Memory B cell (primary cell): Measurements from ENCODE around the gene POLR2J2.
"Not testable (repeated sequence)": the region's sequence is repeated elsewhere in the genome, so short reads cannot be mapped to it uniquely, and the experiment has no call there.

Source experiments
- ATAC-seq: fragments of 150-1000 bp; cut with Tn5 transposase; 2 replicates; pipeline ENCODE4 v1.10.0; 2021; ENCODE audit warnings: low read depth, mild to moderate bottlenecking, moderate library complexity
- DNase-seq, 2 donors: peaks; one replicate each; pipeline ENCODE4 v3.0.0; 2022; ENCODE audit warnings: low spot score in 2 of 2
- H3K27ac Mint-ChIP-seq: one replicate; pipeline ENCODE4 v1.8.0; 2022; ENCODE audit warnings: mild to moderate bottlenecking, moderate library complexity, mixed read lengths
- H3K27me3 Mint-ChIP-seq: one replicate; pipeline ENCODE4 v1.8.0; 2022; ENCODE audit warnings: mixed read lengths
- H3K36me3 Mint-ChIP-seq: one replicate; pipeline ENCODE4 v1.8.0; 2022; ENCODE audit warnings: mild to moderate bottlenecking, mixed read lengths
- H3K4me1 Mint-ChIP-seq: one replicate; pipeline ENCODE4 v1.8.0; 2022; ENCODE audit warnings: mixed read lengths
- H3K4me3 Mint-ChIP-seq: one replicate; pipeline ENCODE4 v1.8.0; 2022; ENCODE audit warnings: mild to moderate bottlenecking, moderate library complexity, mixed read lengths
- H3K9me3 Mint-ChIP-seq: one replicate; pipeline ENCODE4 v1.8.0; 2022; ENCODE audit warnings: mixed read lengths

POLR2J2 gene

DNA sequence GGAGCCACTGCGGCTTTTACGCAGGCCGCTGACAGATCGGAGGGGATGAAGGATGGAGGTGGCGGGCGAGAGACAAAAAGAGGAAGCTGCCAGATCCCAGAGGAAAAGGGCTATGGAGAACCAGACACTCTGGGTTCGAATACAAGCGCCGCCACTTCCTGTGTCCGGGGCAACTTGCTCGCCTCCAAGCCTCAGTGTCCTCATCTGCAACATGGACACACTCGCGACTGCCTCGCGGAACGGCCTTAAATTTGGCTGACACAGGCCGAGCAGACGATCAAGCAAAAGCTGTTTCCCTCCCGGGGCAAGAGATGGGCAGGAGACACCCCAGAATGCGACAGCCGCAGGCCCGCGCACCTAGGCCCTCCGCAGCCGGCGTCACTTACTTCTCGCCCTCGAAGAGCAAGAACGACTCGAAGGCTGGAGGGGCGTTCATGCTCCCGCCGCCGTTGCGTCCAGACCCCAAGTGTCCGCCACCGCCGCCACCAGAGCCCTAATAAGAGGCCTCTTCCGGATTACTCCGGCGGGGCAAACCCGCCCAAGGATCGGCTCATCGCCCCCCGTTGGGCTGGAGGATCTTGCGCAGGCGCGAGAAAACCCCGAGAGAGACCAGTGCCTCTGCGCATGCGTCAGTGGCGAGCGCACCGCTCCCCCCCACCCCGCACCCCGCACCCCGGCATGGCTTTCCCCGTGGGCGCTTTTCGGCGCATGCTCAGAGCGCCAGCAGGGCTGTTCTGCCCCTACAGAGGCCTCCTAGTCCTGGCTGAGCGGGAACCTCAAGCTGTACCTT is at the start of gene POLR2J2:
POLR2J2 (minus strand) TSS at position 498 of the 790 bp plus-strand sequence; CDS start at position 436, 62 bp downstream.
- H3K27me3 Mint-ChIP-seq, result not testable (repeated sequence)
- Mint-ChIP-seq H3K4me3 (peak within 1 kb of the TSS; percentile 83), H3K27ac (peak within 1 kb of the TSS; percentile 84)

DNA sequence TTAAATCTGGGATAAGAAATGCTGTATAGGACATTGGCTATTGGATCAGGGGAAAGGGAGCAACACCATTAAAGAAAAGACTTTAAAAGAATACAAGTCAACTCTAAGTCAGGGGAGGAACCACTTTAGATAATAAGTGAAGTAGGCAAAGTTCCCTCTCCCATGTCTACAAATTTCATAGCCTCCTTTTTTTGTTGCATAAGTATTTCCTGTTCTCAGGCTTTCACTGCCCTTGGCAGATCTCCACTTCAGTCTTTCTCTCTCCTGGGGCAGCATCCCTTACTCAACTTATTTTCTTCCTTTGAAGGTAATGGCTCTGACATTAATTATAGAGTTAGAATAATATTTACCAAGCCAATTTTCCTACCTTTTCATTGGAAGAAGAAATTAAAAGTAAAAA is 47.0 kb upstream of the POLR2J2 start:
- not testable (repeated sequence) for H3K9me3 Mint-ChIP-seq, H3K4me1 Mint-ChIP-seq, H3K4me3 Mint-ChIP-seq, H3K27ac Mint-ChIP-seq, H3K36me3 Mint-ChIP-seq, DNase-seq, ATAC-seq, H3K27me3 Mint-ChIP-seq

More for the DNA sequence above, at the start of gene POLR2J2:
- not testable (repeated sequence) for H3K4me1 Mint-ChIP-seq, H3K9me3 Mint-ChIP-seq, H3K36me3 Mint-ChIP-seq
- DNase-seq (peak; percentile 60 to 85), ATAC-seq (peak; percentile 87)

DNA sequence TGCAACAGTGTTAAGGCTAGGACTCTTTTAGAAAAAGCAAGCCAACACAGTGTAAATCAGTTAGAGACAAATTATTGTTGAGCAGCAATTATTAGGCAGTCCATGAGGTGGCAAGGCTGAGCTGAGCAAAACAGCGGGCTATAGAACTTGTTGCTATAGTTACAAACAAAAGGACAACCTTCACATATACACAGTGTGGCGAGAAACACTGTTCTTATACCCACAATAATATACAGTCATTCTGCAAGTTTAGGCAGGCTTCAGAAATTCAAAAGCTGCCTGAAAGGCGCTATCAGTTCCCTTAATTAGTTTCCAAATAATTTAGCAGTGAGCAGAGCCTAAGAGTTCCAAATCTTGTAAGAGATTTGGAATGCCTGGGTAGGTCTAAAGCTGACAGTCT is 44.3 kb upstream of the POLR2J2 start:
- not testable (repeated sequence) for H3K4me1 Mint-ChIP-seq, H3K36me3 Mint-ChIP-seq, H3K4me3 Mint-ChIP-seq, H3K9me3 Mint-ChIP-seq, DNase-seq, H3K27me3 Mint-ChIP-seq, H3K27ac Mint-ChIP-seq
- peak; percentile 84 for ATAC-seq

DNA sequence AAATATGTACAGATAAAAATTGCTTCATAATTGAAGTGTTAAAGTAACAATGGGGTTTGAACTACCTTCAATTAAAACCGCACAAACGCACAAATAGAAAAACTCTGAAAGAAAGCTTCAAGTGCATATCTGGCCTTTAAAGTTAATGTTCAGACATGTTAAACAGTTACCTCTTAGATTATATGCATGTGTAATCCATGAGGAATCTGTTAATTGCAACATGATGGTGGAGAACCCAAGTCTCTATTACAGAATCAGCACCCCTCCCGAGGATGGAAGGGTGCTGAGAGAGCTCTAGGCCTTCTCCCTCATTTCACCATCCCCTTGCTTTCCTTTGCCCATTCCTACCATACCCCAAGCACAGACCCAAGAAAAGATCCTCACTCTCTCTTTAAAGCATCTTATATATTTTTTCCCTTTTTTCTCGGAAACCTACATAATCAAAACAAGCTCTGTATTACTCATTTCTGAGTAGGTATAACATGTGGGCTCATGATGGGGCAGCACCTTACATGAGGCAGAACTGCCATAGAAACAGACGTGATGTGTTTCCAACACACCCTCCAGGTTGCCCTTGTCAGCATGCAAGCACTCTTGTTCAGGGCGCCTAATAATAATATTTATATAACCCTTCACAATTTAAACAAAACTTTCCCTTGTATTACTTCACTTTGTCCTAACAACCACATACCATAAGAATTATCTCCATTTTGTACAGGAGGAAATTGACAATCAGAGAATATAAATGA is 43.5 kb upstream of the POLR2J2 start:
- not testable (repeated sequence) for H3K9me3 Mint-ChIP-seq, DNase-seq, H3K4me3 Mint-ChIP-seq, H3K27me3 Mint-ChIP-seq, H3K36me3 Mint-ChIP-seq, H3K27ac Mint-ChIP-seq, ATAC-seq, H3K4me1 Mint-ChIP-seq

DNA sequence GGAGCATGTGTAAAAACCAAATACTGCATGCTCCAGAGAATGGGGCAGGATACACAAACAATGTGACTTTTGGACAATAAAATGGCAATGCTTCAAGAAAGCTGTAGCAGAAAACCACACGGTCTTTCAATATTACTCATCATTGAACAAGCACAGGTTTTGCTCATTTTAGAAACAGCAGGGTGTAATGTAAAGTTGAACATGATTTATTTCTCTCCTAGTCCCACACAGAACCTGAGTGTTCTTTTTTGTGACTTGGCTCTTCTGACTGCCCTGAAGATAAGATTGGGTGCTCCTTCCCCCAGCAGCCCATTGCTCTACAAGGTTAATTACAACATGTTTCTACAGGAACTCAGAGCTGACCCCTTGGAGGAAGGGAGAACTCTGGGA is 42.2 kb upstream of the POLR2J2 start:
- ATAC-seq, H3K36me3 Mint-ChIP-seq, H3K27me3 Mint-ChIP-seq, H3K27ac Mint-ChIP-seq, DNase-seq, H3K9me3 Mint-ChIP-seq, H3K4me3 Mint-ChIP-seq, H3K4me1 Mint-ChIP-seq: not testable (repeated sequence)

DNA sequence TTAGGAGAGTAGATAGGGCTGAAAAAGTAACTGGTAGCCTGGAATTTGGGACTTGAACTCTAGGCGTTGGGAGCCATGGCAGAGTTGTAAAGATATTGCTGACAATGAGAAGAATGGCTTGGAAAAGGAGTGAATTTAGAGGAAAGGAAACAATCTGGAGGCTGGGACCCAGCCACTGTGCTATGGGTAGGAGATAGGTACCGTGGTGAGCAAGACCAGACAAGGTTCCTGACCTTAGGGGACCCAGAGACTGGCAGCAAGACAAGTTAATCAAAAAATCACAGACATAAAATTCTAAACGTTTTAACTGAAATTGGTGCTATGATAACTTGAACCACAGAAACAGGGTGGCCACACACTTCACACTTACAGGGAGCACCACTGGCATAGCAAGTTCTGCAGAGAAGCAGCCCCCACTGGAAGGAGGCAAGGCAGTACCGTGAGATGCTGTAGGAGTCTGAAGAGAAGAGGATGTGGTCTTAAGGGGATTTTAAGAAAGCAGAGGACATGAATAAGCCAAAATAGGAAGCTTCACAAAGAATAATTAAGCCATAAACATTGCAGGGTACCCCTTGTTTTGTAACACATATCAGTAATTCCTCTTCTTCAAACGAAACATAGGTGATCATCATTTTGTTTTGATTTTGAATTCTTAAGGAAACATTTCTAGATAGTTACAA is 41.7 kb upstream of the POLR2J2 start:
- ATAC-seq, result peak; percentile 69
- not testable (repeated sequence) for H3K27me3 Mint-ChIP-seq, H3K4me1 Mint-ChIP-seq, H3K9me3 Mint-ChIP-seq, H3K4me3 Mint-ChIP-seq, H3K27ac Mint-ChIP-seq, DNase-seq, H3K36me3 Mint-ChIP-seq

DNA sequence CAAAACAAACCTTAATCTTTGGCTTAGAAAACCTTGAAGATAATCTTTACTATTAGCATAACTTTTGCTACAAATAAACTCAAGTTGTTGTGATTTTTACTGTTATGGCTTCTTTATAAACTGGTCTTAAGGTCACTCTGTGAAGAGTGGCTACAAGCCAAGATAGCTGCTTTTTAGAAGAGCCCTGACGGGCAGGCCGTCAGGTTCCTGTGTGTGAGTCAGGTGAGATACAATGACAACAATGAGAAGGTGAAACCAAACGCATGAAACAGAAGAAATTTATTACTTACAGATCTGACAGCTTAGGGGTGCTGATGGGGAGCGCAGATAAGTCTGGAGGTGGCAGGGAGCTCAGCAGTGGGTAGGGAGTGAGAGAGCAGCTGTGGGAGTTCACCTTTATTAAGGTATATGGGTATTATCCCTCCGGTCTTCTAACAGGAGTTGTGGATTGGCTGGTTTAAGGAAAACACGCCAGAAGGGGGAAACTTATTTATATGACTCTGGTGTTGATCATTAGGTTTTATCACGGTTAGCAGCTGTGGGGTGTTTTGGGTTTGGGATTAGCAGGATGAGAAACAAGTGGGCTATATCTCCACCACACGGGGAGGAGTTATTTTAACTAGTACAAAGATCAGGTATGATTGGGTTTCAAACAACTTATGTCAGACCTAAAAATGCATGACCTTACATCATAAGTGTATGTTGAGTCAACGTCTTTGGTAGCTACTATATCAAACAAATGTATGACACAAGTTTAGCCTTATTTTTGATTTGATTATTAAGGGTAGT is 27.7 kb upstream of the POLR2J2 start:
- not testable (repeated sequence) for DNase-seq, H3K27ac Mint-ChIP-seq, ATAC-seq, H3K4me1 Mint-ChIP-seq, H3K4me3 Mint-ChIP-seq, H3K9me3 Mint-ChIP-seq, H3K27me3 Mint-ChIP-seq, H3K36me3 Mint-ChIP-seq

DNA sequence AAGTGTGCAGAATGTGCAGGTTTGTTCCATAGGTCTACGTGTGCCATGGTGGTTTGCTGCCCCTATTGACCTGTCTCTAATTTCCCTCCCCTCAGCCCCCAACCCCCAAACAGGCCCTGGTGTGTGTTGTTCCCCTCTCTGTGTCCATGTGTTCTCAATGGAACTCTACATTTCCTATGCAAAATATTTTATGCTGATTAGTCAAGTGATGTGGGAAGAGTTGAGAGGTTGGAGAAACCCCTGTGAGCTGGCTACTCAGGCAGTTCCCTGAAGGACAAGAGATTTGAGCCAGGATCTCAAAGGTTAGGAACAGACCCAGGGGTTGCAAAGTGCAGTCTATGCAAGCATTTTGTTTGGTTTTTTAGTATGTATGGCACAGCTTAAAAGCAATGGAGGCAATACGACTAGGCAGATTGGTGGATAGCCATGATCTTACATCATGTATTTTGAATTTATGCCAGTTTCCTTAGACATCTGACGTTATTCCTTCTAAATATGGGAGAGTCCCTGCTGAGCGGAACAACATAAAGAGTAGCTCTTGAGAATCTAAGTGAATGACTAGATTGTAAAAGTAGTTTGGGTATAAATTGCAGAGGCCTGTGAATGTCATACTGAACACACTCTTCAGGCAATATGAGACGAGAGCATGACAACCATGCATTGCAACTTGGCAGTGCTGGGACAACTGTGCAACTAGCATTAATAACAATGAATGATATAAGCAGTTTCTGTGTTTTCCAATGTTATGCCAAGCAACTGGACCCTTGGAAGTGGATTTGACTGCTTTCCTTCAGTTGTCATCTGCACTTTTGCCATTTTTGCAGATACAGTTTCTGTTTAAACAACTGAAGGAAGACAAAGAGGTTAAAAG is 26.4 kb upstream of the POLR2J2 start:
- not testable (repeated sequence) for H3K4me3 Mint-ChIP-seq, H3K4me1 Mint-ChIP-seq, ATAC-seq, H3K27me3 Mint-ChIP-seq, H3K9me3 Mint-ChIP-seq, H3K27ac Mint-ChIP-seq, H3K36me3 Mint-ChIP-seq, DNase-seq

DNA sequence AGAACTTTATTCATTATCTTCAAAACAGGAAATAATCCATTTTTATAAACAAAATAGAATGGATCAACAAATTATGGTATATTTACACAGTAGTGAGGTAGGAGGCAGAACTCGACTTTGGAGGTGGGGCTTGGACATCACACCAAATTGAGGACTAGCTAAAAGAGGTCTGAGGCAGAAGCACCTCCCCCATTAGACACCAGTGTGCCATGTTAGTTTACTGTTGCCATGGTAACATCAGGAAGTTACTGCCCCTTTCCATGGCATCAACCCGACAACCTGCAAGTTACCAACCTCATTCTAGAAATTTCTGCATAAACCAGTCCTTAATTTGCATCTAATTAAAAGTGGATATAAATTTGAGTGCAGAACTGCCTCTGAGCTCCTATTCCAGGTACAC is 24.5 kb upstream of the POLR2J2 start:
- H3K36me3 Mint-ChIP-seq, H3K9me3 Mint-ChIP-seq, H3K4me1 Mint-ChIP-seq, H3K4me3 Mint-ChIP-seq, DNase-seq, H3K27ac Mint-ChIP-seq, H3K27me3 Mint-ChIP-seq: not testable (repeated sequence)
- peak; percentile 39 for ATAC-seq

DNA sequence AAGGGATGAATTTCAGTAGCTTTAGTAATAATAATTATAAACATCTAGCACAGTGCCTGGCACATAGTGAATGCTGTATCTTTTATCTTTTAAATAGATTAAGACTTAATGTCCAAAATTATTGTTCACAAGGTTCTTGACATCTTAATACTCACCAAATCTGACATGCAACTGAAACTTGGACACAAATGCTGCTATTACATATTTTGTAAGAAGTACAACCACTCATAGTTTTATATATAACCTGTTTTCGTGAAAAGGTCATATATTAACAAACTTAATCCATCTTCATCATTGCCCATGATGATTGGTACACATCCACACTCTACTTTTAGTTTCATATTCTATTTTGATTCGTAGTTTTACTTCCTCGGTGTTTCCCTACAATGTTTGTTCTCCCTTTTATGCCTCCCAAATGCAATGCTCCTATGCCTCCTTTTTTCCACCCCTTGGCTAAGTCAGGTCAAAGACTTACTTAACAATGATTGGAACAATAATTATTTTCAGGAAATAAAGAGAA is 23.6 kb upstream of the POLR2J2 start:
- H3K4me1 Mint-ChIP-seq, H3K36me3 Mint-ChIP-seq, DNase-seq, H3K4me3 Mint-ChIP-seq, H3K27me3 Mint-ChIP-seq, H3K9me3 Mint-ChIP-seq: not testable (repeated sequence)
- peak; percentile 89 for ATAC-seq
- peak overlapping the region; percentile 62 for H3K27ac Mint-ChIP-seq

DNA sequence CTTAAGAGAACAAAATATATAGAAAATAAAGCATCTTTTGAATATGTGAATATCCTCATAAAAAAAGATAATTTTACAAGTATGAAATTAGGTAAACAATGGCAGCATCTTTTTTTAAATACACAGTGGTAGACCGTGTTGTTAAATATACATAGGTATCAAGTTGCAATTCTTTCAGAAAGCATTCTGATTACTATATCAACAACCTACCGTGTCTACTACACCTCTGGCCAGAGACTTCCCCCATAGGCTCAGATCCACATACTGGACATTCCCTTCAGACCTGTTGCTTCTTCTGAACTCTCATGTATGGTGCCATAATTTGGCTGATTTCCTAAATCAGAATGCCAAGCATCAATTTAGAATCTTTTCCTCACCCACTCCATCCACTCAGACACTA is 22.5 kb upstream of the POLR2J2 start:
- not testable (repeated sequence) for H3K27ac Mint-ChIP-seq, H3K9me3 Mint-ChIP-seq, ATAC-seq, H3K4me1 Mint-ChIP-seq, H3K36me3 Mint-ChIP-seq, DNase-seq, H3K4me3 Mint-ChIP-seq, H3K27me3 Mint-ChIP-seq

DNA sequence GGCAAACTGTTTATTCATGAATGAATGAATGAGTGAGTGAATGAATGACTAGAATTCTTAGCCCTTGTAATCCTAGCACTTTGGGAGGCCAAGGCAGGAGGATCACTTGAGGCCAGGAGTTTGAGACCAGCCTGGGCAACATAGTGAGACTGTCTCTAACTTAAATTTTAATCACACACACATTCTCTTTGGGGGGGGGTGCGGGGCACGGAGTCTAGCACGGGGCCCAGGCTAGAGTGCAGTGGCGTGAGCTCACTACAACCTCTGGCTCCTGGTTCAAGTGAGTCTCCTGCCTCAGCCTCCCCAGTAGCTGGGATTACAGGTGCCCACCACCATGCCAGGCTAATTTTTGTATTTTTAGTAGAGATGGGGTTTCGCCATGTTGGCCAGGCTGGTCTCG is 19.1 kb upstream of the POLR2J2 start:
- not testable (repeated sequence) for H3K36me3 Mint-ChIP-seq, DNase-seq, H3K4me3 Mint-ChIP-seq, ATAC-seq, H3K27me3 Mint-ChIP-seq, H3K27ac Mint-ChIP-seq, H3K4me1 Mint-ChIP-seq, H3K9me3 Mint-ChIP-seq
